ENCODE results near the gene RNU5D-1.

DNA sequence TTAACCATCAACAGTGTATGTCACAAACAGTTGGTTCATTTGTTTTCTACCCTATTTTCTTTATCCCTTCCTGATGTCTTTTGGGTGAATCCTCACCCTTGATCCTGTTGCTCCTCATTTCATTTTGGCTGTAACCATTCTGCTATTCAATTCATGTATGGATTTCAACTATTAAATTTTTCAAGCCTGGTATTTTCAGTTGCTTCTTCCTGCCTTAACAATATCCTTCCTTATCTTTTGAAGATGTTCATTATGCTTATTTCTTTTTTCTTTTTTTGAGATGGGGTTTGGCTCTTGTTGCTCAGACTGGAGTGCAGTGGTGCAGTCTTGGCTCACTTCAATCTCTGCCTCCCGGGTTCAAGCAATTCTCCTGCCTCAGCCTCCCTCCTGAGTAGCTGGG lies 2.8 kb upstream of the RNU5D-1 start:
- no peak for TF ChIP-seq POLR2A (IDR thresholded peaks at IDR 0.05; ENCODE audit: low read depth, low read length)
- TF ChIP-seq PAX5 (IDR thresholded peaks at IDR 0.05; ENCODE audit: insufficient read depth, low read length, severe bottlenecking) = no peak
- TF ChIP-seq TAF1 (IDR thresholded peaks at IDR 0.05; ENCODE audit: low read depth, low read length) = no peak
